Adipose tissue (tissue), 3 donors: ENCODE data around the gene INSIG1. TPM values are rescaled to one million over a fixed set of nuclear protein-coding genes. Genes with fewer than 3 reads are reported as not detected.

Experiments used
- H3K27ac ChIP-seq: one replicate; pipeline ENCODE4 v1.5.1; 2013; ENCODE audit warnings: low read depth, low read length
- WGBS, 3 donors: extraction: QIAGEN DNeasy Blood & Tissue Kit; methylation state at CpG; one replicate each; pipeline ENCODE4 v1.1.7; 2013; 5-methylcytosine and 5-hydroxymethylcytosine counted together
- polyA plus RNA-seq, 3 donors: library from polyadenylated mRNA; stranded (reverse); fragments of 200-250 nt; gene quantifications; one replicate each; pipeline ENCODE4 v1.2.3, GENCODE V29; 2013
- donor health status: healthy with polysubstance abuse.
- donor health status: Bipolar disorder and iron deficiency.
- donor health status: healthy.

Gene INSIG1
- polyA plus RNA-seq, 3 donors = 50.2 to 185 (median 61.0) TPM

DNA sequence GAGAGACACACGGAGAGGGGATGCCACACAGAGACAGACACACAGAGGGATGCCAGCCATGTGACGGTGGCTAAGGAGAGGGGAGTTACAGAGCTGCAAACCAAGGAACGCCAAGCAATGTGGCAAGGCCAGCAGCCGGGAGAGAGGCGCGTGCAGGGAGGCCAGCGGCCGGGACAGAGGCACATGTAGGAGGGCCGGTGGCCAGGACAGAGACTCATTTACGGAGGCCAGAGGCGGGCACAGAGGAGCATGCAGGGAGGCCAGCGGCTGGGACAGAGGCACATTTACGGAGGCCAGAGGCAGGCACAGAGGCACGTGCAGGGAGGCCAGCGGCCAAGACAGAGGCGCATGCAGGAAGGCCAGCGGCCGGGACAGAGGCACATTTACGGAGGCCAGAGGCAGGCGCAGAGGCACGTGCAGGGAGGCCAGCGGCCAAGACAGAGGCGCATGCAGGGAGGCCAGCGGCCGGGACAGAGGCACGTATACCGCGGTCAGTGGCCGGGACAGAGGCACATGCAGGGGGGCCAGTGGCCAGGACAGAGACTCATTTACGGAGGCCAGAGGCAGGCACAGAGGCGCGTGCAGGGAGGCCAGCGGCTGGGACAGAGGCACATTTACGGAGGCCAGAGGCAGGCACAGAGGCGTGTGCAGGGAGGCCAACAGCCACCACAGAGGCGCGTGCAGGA, 40.4 kb downstream of the INSIG1 start:
- 72 to 88% (median 85%) methylated on average over 37 of the region's 37 CpGs for WGBS, 3 donors

DNA sequence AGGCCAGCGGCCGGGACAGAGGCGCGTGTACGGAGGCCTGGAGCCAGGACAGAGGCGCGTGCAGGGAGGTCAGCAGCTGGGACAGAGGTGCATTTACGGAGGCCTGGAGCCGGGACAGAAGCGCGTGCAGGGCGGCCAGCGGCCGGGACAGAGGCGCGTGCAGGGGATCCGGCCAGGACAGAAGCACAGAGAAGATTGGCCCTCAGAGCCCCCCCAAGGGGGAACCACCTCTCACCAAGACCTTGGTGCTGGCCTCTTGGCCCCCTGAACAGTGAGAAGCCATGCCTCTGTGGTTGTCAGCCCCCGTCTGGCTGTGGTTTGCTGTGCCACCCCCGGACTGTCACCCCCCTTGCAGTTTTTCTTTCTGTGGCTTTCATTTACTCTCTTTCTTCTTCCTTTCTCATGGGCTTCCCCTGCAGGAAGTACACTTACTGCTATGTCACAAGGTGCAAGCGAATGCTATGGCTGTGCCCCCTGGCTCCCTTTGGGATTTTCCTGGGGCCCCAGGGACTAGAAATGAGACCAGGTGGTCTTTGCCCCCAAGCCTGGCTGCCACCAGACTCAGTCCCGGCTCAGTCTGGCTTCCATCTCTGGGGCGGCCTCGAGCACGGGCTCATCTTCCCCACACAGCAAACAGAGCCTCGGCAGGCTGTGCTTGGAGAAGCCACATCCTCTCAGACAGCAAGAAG, 41.1 kb downstream of the INSIG1 start:
- WGBS, 3 donors = 67 to 82% (median 68%) methylated on average over 22 to 25 of the region's 25 CpGs
- H3K27ac ChIP-seq = no peak overlapping the region

More for the DNA sequence above, 40.4 kb downstream of the INSIG1 start:
- H3K27ac ChIP-seq = no peak overlapping the region

DNA sequence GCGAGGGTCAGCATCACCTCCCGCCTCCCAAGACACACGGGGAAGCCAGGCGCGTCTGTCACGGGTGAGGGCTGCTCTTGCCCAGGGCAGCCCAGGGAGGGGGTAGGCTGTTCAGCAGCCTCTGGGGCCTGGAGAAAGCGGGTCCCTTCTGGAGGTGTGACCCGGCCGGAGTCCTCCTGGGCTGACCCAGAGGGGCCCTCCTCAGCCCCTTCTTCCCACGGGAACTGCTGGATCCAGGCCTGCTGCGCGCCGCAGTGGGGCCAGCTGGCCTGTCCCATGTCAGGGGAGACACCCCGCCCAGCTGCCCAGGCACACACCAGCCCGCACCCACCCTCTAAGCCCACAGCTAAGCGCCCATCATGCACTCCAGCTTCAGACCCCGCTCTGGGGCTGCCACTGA, 41.8 kb downstream of the INSIG1 start:
- H3K27ac ChIP-seq = no peak overlapping the region
- WGBS, 3 donors = 66 to 88% (median 78%) methylated on average over 17 of the region's 17 CpGs

DNA sequence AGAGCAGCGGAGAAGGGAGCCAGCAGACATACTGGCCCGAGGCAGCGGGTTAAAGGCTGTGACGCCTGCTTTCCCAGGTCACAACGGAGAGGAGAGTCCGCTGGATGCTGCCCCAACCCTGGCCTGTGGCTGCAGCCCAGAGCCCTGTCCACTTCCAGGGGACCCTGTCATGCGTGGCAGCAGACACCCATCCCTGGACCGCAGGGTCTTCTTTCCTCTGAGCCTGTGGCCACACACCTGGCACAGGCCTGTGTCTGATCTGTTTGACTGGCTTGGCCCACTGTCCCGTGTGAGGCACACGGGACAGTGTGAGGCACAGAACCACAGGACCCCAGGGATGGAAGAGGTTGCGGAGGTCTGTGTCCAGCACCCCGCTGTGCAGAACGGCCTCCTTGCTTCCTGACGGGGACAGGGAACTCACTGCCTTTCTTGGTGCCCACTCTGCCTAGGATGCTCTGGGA, 42.4 kb downstream of the INSIG1 start:
- H3K27ac ChIP-seq = no peak overlapping the region
- WGBS, 3 donors = 73 to 84% (median 76%) methylated on average over 14 of the region's 14 CpGs

DNA sequence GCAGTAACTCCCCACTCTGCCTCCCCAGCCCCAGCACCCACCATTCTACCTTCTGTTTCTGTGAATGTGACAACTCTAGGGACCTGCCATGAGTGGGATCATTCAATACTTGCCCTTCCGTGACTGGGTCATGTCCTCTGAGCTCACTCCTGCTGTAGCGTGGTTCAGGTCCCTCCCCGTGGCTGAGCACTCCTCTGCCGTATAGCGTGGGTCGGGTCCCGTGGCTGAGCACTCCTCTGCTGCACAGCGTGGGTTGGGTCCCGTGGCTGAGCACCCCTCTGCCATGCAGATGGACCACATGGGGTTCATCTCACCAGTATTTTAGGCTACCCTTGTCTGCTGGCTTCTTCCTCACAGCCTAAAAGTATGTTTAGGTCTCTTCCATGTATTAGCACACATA, 43.0 kb downstream of the INSIG1 start:
- H3K27ac ChIP-seq = no peak overlapping the region
- WGBS, 3 donors = 76 to 89% (median 89%) methylated on average over 9 of the region's 9 CpGs

DNA sequence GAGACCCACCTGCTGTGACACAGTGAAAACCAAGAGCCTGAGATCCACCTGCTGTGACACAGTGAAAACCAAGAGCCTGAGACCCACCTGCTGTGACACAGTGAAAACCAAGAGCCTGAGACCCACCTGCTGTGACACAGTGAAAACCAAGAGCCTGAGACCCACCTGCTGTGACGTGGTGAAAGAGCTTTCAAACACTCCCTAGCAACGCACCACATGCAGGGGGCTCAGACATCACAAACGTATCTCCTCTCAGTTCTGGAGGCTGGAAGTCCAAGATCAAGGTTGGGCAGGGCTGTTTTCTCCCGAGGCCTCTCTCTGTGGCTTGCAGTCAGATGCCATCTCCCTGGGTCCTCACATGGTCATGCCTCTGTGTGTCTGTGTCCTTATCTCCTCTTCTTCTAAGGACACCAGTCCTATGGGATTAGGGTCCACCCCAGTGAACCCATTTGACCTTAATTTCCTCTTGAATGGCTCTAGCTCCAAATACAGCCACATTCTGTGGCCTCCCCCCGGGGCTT, 43.8 kb downstream of the INSIG1 start:
- H3K27ac ChIP-seq = no peak overlapping the region
- 67 to 79% (median 71%) methylated on average over 5 of the region's 5 CpGs for WGBS, 3 donors

DNA sequence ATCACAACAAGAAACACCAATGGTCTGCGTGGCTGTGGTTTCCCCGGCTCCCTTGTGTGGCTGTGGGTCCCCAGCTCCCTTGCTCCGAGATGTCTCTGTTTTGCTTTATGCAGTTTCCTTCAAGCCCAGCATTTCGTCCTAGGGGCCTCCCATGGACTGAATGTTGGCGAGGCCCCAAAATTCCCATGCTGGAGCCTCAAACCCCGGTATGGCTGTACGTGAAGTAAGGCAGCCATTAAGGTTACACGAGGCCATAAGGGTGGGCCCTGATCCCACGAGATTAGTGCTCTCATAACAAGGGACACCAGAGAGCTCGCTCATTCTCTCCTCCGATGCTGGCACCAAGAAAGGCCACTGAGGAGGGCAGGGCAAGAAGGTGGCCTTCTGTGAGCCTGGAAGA, 44.6 kb downstream of the INSIG1 start:
- no peak overlapping the region for H3K27ac ChIP-seq
- WGBS, 3 donors = 78 to 83% (median 78%) methylated on average over 11 of the region's 11 CpGs

DNA sequence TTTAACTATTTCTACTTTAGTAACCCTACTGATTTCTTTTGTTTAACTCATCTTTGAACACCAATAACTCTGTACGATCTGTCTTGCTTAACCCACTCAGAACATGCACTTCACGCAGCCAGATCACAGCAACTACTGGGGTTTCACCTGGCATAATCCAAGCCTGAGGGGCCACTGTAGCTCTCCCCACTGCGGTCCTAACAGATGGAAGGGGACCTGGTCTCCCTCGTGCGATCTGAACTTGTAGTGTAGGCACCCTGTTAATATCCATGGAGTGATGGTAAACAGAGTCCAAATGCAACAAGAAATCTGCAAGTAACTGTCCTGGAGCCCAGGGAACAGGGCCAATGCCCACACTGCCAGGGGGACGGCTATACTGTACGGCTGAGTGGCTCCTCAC, 45.5 kb downstream of the INSIG1 start:
- H3K27ac ChIP-seq = no peak overlapping the region
- 74 to 92% (median 89%) methylated on average over 7 of the region's 7 CpGs for WGBS, 3 donors

DNA sequence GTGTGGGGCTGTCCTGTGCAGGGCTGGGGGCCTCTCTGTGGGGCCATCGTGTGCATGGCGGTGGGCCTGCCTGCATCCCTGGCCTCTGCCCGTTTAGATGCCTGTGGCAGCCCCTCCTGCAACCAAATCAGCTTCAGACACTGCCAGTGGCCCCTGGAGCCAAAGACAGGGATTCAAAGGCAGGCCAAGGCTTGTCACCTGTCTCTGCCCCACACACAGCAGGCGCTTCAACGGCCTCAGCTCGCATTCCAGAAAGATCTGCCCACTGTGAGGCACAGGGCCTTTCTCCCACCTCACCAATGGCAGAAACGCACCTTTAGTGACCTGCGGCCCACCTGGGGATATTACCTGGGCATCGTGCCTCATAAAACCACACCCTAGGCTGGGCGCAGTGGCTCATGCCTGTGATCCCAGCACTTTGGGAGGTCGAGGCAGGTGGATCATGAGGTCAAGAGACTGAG, 46.0 kb downstream of the INSIG1 start:
- 80 to 86% (median 81%) methylated on average over 11 of the region's 11 CpGs for WGBS, 3 donors
- H3K27ac ChIP-seq = no peak overlapping the region

DNA sequence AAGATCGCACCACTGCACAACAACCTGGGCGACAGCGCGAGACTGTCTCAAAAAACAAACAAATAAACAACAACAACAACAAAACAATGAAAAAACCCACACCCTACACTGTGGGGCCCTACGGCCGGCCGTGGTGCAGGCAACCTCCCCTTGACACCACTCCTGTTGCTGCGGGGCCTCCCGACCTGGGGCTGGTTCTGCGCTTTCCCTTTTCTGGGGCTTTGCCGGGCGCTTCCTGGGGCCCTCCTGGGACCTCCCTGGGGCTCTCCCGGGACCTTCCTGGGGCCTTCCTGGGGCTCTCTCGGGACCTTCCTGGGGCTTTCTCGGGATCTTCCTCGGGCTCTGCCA, 46.6 kb downstream of the INSIG1 start:
- WGBS, 3 donors = 37 to 46% (median 43%) methylated on average over 15 to 16 of the region's 16 CpGs
- H3K27ac ChIP-seq = no peak overlapping the region

DNA sequence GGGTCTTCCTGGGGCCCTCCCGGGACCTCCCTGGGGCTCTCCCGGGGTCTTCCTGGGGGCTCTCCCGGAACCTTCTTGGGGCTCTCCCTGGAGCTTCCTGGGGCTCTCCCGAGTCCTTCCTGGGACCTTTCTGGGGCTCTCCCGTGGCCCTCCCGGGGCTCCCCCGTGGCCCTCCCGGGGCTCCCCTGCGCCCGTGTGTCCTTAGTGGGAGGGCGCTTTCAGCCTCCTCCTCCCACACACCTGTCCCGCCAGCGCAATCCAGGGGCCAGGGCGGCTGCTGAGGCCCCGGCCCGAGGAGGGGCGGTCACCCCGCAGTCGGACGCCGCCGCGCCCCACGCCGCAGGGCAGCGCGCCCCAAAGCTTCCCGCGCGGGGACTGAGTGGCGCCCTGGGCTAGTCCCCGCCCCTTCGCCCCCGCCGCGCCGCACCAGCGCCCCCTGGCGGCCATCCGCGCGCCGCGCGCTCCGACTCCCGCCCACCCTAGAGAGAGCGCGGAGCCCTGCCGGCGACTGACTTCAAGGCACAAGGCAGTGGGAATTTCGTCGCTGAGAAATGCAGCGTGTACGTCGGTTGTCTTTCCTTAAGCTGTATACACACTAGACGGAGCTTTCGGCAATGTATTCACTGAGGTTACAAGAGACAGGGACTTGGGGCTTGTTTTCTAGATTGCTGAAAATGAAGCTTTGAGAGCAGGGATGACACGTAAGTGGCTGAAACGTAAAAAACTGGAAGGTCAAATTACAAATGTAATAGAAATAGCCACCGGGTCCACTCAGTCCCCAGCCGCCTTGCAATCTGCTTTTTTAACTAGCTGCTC, 47.1 kb downstream of the INSIG1 start:
- 3% methylated on average over 50 to 62 of the region's 62 CpGs for WGBS, 3 donors
- H3K27ac ChIP-seq = no peak overlapping the region

DNA sequence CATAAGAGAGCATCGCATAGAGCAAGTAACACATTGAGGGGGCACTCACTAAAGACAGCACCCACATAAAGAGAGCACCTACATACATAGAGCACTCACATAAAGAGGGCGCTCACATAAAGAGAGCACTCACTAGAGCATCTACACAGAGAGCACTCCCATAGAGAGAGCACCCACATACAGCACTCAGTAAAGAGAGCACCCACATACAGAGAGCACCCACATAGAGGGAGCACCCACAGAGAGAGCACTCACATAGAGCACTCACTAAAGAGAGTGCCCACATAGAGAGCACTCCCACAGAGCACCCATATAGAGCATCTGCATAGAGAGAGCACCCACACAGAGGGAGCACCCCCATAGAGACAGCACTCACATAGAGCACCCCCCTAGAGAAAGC, 47.8 kb downstream of the INSIG1 start:
- no peak overlapping the region for H3K27ac ChIP-seq
- WGBS, 3 donors = 60 to 67% (median 66%) methylated on average over 2 of the region's 2 CpGs

DNA sequence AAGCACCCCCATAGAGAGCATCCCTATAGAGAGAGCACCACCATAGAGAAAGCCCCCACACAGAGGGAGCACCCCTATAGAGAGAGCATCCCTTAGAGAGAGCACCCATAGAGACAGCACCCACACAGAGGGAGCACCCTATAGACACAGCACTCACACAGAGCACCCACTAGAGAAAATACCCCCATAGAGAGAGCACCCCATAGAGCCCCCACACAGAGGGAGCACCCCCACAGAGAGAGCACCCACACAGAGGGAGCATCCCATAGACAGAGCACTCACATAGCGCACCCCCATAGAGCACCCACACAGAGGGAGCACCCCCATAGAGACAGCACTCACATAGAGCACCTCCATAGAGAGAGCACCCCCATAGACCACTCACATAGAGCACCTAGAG, 48.6 kb downstream of the INSIG1 start:
- 88 to 100% (median 100%) methylated on average over 1 of the region's 1 CpG for WGBS, 3 donors
- H3K27ac ChIP-seq = no peak overlapping the region

DNA sequence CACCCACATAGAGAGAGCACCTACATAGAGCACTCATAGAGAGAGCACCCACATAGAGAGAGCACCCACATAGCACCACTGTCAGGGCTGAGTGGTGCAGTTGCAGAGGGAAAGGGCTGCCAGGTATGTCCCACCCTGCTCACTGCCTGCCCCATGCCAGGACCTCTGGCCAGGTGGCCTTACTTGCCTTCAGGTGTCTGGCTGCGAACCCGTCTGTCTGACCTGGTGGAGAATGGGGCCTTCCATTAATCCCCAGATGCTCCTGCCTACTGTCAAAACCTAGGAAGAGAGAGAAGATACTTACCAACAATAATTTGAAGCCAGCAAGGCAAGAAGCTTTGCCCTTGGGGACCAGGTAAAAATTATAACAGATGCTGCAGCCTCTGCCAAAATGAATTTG, 51.1 kb downstream of the INSIG1 start:
- WGBS, 3 donors = 71 to 85% (median 76%) methylated on average over 2 of the region's 2 CpGs
- H3K27ac ChIP-seq = no peak overlapping the region

DNA sequence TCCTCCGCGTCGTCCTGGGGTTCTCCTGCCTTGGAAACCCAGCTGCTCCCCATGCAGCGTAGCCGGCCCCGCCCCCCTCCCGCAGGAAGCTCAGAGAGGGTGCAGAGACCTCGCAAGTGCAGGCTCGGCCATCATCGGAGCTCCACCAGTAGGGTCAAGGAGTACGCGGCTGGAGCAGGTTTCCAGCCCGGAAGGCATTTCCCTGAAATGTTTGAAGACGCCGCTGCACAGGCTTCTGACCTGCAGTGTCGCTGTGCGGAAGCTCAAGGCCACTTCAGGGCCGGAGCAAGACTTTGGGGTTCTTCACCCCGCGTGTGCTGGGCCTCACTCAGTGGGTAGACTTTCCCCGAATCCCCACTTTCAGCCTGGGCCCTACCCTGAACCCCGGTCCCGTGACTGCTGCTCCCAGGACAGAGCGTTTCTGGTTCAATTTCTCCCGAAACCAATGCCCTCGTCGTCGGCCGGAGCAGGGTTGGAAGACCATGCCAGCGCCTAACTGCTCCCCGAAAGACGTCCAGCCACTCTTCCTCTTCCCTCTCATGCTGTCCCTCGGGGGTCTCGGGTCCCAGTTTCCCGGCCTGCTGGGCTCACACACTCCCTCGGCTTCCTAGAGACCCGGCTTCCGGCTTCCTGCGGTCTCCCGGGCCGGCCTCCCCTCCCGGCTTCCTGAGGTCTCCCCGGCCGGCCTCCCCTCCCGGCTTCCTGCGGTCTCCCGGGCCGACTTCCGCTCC, 52.1 kb downstream of the INSIG1 start:
- 50 to 58% (median 54%) methylated on average over 49 of the region's 49 CpGs for WGBS, 3 donors
- no peak overlapping the region for H3K27ac ChIP-seq

DNA sequence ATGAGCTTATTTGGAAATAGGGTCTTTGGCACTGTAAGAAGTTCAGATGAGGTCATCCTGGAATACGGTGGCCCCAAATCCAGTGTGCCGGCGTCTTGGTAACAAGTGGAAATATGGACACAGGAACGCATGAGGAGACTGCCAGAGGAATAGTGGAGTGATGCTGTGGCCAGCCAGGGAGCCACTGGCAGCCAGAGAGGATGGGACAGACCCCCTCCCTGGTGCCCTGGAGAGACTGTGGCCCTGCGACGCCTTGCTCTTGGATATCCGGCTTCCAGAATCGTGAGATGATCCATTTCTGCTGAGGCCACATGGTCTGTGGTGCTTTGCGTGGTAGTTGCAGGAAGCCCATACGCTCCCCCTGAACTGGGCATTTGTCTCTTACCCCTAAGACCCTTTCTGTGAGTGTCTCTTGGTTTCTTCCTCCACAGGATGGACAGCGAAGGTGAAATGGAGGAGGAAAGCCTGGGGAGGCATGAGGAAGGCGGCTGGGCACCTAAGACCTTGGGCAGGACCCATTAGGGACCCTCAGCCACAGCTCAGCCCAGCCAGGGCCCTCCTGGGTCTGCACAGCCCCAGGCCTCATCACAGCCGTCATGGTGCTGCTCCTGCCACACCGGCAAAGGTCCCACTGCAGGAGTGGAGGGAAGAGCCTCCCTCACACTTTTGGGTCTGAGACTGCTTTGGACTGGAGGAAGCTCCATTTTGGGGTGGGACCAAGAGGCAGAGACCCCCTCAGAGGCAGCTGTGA, 53.6 kb downstream of the INSIG1 start:
- 82 to 87% (median 85%) methylated on average over 14 of the region's 14 CpGs for WGBS, 3 donors
- no peak overlapping the region for H3K27ac ChIP-seq

DNA sequence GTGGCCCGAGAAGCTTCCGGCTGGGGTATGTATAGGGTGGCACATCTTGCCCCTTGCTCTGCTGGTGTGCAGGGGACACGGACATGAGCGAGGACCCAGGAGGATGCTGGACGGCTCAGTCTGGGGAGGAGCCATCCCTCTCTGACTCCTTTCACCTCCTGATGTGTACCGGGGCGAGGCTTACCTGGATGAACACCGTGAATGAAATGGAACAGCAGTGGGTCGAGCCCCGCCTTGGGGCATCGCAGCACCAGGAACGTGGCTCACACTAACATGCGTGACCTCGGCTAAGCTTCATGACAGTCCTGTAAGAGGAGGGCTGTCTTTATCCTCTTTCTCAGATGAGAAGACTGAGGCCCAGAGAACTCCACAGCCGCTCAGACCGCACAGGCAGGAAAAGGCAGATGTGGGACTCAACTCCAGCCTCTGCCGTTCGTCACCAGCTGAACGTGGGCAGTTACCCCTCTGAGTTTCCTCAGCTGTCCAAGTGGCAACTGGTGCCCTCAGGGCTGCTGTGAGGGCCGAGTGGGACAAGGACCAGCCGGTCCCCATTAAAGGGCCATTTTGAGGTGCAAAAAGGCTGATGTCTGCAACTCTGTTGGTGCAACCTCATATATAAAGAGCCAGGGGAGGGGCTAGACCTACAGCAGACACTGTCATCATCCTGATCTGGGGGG, 54.5 kb downstream of the INSIG1 start:
- no peak overlapping the region for H3K27ac ChIP-seq
- WGBS, 3 donors = 75 to 83% (median 80%) methylated on average over 21 of the region's 21 CpGs
